ENCODE results near the gene UQCRHL.
"Not testable (repeated sequence)": the region's sequence is repeated elsewhere in the genome, so short reads cannot be mapped to it uniquely, and the experiment has no call there.

Gene UQCRHL

DNA sequence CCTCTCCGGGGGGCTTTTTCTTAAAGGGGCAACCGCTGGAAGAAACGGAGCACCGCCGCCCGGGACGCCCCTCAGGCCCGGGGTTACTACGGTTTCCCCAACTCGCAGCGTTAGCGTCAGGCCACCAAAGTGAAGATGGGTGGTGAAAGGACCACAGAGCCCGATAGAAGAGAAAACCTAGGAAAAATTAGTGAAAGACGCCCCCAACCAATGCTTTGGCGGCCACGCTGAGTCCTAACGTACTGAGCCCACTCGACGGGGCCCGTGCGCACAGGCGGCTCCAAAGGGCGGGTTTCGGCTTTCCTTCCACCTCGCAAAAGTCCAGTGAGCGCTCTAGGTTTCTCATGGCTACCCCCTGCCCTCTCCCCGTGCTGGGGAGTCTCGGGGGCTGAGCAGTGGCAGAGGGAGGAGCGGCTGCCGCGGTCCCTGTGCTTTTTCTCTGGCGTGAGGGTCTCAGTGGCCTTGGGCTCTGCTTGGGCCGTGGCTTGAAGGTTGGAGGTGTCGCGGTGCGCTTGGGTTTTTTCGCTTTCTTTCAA lies 27.8 kb upstream of the UQCRHL start:
- no peak for DNase-seq

- DNase-seq = peak; percentile 83
These were observed 27.2 kb upstream of the UQCRHL start for GRCh38 chr1:15834406-15835204.

GRCh38 chr1:15833842-15834405 lies 26.5 kb upstream of the UQCRHL start:
- no peak for DNase-seq

GRCh38 chr1:15833069-15833679 lies 25.7 kb upstream of the UQCRHL start:
- peak; percentile 28 for DNase-seq

DNA sequence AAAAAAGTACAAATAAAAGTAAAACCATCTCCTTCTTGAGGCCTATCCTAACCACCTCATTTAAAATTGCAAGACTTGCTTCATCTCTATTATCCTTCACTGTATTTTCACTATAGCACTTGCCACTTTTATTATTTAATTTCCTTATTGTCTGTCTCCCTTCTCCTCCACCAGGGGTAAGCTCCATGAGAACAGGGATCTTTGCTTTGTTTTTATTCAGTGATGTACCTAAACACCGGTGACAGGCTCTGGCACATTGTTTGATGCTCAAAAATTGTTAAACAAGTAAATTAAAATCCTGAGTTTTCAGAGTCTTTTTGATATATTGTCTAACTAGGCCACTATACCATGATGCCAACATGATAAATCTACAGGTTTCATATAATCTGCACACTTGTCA lies 22.8 kb upstream of the UQCRHL start:
- DNase-seq = no peak

- not testable (repeated sequence) for DNase-seq
These were observed 21.5 kb upstream of the UQCRHL start for GRCh38 chr1:15828931-15829330.

DNA sequence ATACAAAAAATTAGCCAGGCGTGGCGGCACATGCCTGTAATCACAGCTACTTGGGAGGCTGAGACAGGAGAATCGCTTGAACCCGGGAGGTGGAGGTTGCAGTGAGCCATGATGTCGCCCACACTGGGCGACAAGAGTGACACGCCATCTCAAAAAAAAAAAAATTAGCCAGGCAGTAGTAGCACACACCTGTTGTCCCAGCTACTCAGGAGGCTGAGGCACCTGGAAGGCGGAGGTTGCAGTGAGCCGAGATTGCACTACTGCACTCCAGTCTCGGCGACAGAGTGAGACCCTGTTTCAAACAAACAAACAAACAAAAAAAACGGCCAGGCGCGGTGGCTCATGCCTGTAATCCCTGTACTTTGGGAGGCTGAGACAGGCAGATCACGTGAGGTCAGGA lies 20.1 kb upstream of the UQCRHL start:
- not testable (repeated sequence) for DNase-seq

DNA sequence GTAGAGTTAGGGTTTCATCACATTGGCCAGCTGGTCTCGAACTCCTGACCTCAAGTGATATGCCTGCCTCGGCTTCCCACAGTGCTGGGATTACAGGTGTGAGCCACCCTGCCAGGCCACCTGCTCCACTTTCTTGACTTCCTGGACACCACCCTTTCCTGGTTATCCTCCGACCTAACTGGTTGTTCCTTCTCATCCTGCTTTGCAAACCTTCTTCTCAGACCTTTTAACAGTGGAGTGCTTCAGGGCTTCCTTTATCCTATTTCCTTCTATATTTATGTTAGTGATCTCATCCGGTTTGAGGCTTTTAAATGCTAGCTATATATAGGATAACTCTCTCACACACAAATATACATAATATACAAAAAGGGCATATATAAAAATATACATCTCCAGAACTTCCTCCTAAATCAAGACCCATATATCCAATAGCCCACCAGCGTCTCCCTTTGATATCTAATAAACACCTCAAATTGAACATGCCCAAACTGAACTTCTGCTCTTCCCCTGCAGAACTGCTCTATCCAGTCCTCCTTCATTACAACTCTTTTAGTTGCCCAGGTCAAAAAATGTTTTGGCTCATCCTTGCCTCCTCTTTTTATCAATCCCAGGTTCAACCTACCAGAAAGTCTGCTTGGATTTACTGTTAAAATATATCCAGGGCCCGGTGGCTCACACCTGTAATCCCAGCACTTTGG lies 19.5 kb upstream of the UQCRHL start:
- no peak for DNase-seq

GRCh38 chr1:15825800-15826199 lies 18.4 kb upstream of the UQCRHL start:
- no peak for DNase-seq

- DNase-seq = no peak
These were observed 13.0 kb upstream of the UQCRHL start for GRCh38 chr1:15820478-15820877.

- no peak for DNase-seq
These were observed 9.2 kb upstream of the UQCRHL start for GRCh38 chr1:15816674-15817073.

- DNase-seq = no peak
These were observed 2.6 kb upstream of the UQCRHL start for GRCh38 chr1:15810073-15810472.

- no peak for DNase-seq
These were observed 1.5 kb upstream of the UQCRHL start for GRCh38 chr1:15808955-15809354.

DNA sequence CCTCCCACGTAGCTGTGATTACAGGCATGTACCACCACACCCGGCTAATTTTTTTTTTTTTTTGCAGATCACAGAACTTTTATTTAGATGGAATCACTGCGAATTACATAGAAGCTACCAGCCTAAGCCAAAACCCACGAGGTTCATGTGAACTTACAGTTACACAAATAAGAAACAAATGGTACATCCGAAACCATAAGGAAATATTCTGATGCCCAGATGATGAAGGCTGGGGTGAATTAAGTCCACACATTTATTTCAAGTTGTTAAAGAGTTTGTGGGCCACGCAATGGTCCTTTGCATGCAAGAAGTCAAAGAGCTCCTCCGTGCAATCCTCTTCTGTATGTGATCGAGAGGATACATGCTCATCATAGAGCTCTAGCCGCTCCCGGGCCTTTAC lies 328 bp downstream of the UQCRHL start:
- no peak for DNase-seq

GRCh38 chr1:15804060-15804459 lies 3.4 kb downstream of the UQCRHL start:
- no peak for DNase-seq

DNA sequence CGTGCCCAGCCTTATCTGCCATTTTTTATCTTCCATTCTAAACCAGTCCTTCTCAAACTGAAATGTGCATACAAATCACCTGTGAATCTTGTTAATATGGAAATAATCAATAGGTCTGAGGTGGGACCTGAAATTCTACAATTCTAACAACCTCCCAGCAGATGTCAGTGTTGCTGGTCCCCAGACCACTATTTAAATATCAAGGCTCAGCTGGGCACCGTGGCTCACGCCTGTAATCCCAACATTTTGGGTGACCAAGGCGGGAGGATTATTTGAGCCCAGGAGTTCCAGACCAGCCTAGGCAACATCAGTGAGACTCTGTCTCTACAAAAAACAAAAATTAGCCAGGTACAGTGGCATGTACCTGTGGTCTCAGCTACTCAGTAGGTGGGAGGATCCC lies 4.1 kb downstream of the UQCRHL start:
- DNase-seq = peak; percentile 25

GRCh38 chr1:15802234-15802965 lies 5.0 kb downstream of the UQCRHL start:
- DNase-seq = no peak

DNA sequence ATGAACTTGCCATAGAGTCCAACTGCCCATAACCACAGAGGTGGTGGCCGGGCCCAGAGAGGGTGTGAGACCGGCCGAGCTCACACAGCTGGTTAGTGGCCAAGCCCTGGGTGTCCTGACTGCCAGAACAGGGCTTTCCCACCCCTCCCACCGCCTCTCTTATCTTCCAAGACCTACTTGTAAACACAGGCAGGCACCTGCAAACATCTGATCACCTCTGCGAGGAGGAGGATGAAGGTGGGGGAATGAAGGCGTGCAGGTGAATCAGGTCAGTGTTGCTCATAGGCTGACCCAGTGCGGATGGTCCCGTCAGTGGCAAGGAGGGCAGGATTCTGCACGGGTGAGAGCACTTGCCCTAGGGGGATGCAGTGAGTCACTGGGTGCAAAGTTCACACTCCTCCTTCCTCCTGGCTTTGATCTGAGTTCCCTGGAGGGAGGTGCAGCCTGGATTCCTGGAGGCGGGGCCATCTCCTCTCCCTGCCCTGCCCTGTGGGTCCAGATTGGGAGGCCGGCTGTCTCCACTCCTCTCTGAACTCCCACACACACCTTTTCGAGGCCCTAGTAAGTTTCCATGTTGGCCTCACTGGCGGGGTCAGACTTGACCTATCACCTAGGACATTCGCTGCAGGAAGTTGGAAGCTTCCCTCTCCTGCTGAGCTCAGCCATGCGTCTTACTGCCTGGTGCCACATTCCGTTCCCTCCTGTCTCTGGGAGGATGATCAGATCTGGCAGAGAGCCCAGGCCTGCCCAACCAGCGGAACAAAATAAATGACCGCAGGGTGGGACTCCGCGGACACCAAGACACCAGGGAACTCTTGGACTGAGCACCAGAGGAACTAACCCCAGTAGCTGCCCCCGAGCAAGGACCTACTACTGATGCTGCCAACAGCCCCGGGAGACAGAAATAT lies 7.3 kb downstream of the UQCRHL start:
- peak; percentile 27 for DNase-seq

DNA sequence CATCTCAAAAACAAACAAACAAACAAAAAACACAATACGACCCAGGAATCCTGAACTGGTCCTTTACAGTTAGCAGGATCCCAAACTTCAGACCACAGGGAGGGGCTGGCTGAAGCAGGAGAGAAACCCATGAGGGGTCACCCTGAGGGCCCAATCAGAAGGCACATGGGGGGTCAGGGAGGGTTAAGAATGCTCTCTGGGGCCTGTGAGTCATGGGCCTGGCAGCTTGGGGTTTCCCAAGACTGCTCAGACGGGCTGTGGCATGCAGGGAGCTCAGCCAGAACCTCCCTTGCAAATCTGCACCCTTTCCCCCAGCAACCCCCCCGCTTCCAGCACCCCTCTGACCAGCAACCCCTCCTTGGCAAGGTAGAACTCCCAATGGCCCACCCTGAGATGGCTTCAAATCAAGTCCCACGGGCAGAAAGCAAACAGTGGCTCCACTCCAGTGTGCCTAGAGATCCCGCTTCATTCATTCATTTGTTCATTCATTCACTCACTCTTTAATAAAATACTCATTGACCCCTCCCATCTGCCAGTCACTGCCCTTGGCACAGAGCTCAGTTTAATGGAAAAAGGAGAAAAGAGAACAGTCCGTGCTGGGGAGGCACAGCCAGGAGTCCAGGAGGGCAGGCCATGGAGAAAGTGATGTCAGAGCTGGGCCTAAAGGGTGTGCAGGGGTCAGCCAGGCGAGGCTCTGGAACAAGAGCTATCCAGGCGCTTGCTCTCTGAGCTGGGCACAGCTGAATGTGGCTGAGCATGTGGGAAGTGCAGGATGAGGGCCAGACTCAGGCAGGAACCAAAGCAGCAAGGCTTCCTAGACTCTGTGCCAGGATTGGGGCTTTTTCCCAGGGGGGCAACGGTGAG lies 8.2 kb downstream of the UQCRHL start:
- DNase-seq = no peak

GRCh38 chr1:15797614-15798390 lies 9.6 kb downstream of the UQCRHL start:
- no peak for DNase-seq
